Right lobe of liver (tissue), 6 donors: Measurements from ENCODE around the gene CNTNAP5. TPM values are rescaled to one million over a fixed set of nuclear protein-coding genes. Genes with fewer than 3 reads are reported as not detected.

Experiments used
- ATAC-seq, 4 donors: fragments of 200-7000 bp; cut with Tn5 transposase; one replicate each; pipeline ENCODE4 v1.9.1; 2020; ENCODE audit warnings: mild to moderate bottlenecking in 4 of 4, moderate library complexity in 4 of 4
- DNase-seq, 3 donors: peaks; one replicate each; pipeline ENCODE4 v3.0.0-alpha.2; 2020
- H3K27ac ChIP-seq, 3 donors: fragments of 200-600 bp; one replicate each; pipeline ENCODE4 v1.8.0; 2022
- H3K27me3 ChIP-seq, 2 donors: fragments of 200-600 bp; one replicate each; pipeline ENCODE4 v1.8.0; 2022
- H3K36me3 ChIP-seq, 4 donors: fragments of 200-600 bp; sonication (generic) in 1 of 4; one replicate each; pipeline versions ENCODE4 v1.5.1 to v1.8.0; 2017 to 2022; ENCODE audit warnings: control low read depth in 1 of 4
- H3K4me1 ChIP-seq, 4 donors: fragments of 200-600 bp; sonication (generic) in 1 of 4; one replicate each; pipeline versions ENCODE4 v1.5.1 to v1.8.0; 2017 to 2022; ENCODE audit warnings: control low read depth in 1 of 4
- H3K4me3 ChIP-seq, 3 donors: fragments of 200-600 bp; one replicate each; pipeline ENCODE4 v1.8.0; 2022
- H3K9me3 ChIP-seq, 4 donors: fragments of 200-600 bp; sonication (generic) in 1 of 4; one replicate each; pipeline versions ENCODE4 v1.5.1 to v1.8.0; 2017 to 2022; ENCODE audit warnings: control low read depth in 1 of 4
- CTCF ChIP-seq, 4 donors: fragments of 200-600 bp in 3 of 4; fragments of 450-650 bp in 1 of 4; IDR thresholded peaks; one replicate each; pipeline versions ENCODE4 v1.5.1 to v1.8.0; 2016 to 2022; ENCODE audit warnings: antibody characterized with exemption in 4 of 4, mild to moderate bottlenecking in 2 of 4
- POLR2A ChIP-seq: fragments of 450-650 bp; IDR thresholded peaks from one replicate; pipeline ENCODE4 v1.6.1; 2017; ENCODE audit warnings: antibody characterized with exemption, mild to moderate bottlenecking
- WGBS: methylation state at CpG from one replicate; pipeline ENCODE4 v1.1.6; 2018; ENCODE audit warnings: low coverage, low lambda C conversion rate; ENCODE audit not compliant: insufficient coverage; ENCODE audit errors: missing lambda C conversion rate; 5-methylcytosine and 5-hydroxymethylcytosine counted together
- intact Hi-C, 2 donors: fragments of 100-400 bp; cut with DNase I; formaldehyde crosslinking; loops; one replicate each; pipeline versions ENCODE4 v1.11.2 to v1.14.1; 2022
- total RNA-seq, 6 experiments: library from RNA; depleted of rRNA in 2 of 6; stranded (reverse); fragments of >200 nt in 2 of 6; fragmentation: NEBNext Ultra II Directional in 3 of 6; extraction: Animal tissue kit (Norgen Biotek cat#: 25700) in 3 of 6; gene quantifications; one replicate each; pipeline versions ENCODE4 v1.1.0 to v1.2.4, GENCODE V29; 2016 to 2023
- donor health status: DM: no; HTN: yes; CAD: no.
- donor health status: DM: no; HTN: no; CAD: no.
- donor health status: DM: no; HTN: no; CAD: no.
- donor health status: DM: no; HTN: yes; CAD: no.
- donor health status: DM: no; HTN: yes; CAD: no.

The CNTNAP5 gene
- total RNA-seq, 6 experiments from 2014 or later: not detected

DNA sequence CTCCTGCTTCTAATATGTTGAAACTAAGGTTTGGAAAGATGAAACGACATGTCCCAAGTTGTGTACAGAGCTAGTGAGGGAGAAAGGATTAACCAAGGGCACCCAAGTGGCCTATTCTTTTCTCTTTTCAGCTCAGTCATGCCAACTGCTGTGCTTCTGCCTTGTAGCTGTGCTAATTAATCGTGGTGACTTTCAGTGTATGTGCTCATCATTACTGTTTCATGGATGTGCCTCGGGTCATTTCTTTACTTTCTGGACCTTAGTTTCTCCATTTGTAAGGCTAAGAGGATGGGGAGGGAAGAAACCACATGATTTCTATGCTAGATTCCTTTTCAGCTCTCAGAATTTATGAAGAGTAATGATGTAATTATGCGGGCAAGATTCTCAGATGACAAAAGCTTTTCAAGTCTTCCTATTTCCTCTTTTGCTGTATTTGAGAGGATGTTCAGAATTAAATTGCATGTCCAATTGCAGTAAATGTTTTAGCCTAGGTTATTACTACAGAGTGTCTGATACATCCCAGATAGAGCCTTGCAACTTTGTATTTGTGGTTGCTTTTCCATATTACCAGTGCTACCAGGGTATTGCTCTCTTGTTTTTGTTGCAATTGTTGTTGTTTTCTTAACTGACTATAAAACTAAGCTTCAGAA lies 621.2 kb downstream of the CNTNAP5 start:
- intact Hi-C loops: no loop called here
- no peak overlapping the region for H3K4me3 ChIP-seq
- no peaks in the 10 kb centered on the region for H3K9me3 ChIP-seq
- H3K36me3 ChIP-seq: no peaks in the 10 kb centered on the region
- no peak for ATAC-seq
- no peak for DNase-seq
- no peak overlapping the region for H3K27ac ChIP-seq
- H3K4me1 ChIP-seq: peaks cover 0 to 10% (median 0%) of the 10 kb centered on the region in 4 donors
- H3K27me3 ChIP-seq: no peaks in the 10 kb centered on the region
- TF ChIP-seq POLR2A (no peak), CTCF (IDR thresholded peaks at IDR 0.05) (no peak)
- 48% methylated on average over 4 of the region's 4 CpGs for WGBS

- intact Hi-C loops: no loop called here
- no peak for DNase-seq
- no peak for TF ChIP-seq POLR2A
- no peak for TF ChIP-seq CTCF (IDR thresholded peaks at IDR 0.05)
- Histone ChIP-seq H3K27ac (no peak overlapping the region), H3K27me3 (no peaks in the 10 kb centered on the region), H3K4me1 (peaks cover 0 to 10% (median 0%) of the 10 kb centered on the region in 4 donors), H3K4me3 (no peak overlapping the region), H3K36me3 (no peaks in the 10 kb centered on the region), H3K9me3 (no peaks in the 10 kb centered on the region)
- ATAC-seq: peak; percentile 51 to 95 (median 88)
- 28% methylated on average over 3 of the region's 3 CpGs for WGBS
These were observed 622.2 kb downstream of the CNTNAP5 start for GRCh38 chr2:124647245-124647644.

GRCh38 chr2:124647663-124648062 lies 622.6 kb downstream of the CNTNAP5 start:
- Histone ChIP-seq H3K4me3 (no peak overlapping the region), H3K27ac (no peak overlapping the region), H3K4me1 (peaks cover 0 to 10% (median 0%) of the 10 kb centered on the region in 4 donors), H3K9me3 (no peaks in the 10 kb centered on the region), H3K36me3 (no peaks in the 10 kb centered on the region), H3K27me3 (no peaks in the 10 kb centered on the region)
- intact Hi-C loops: no loop called here
- TF ChIP-seq POLR2A (no peak), CTCF (IDR thresholded peaks at IDR 0.05) (no peak)
- WGBS: 14% methylated on average over 1 of the region's 12 CpGs
- ATAC-seq (peak in 1 of 4 donors; percentile 23), DNase-seq (no peak)

DNA sequence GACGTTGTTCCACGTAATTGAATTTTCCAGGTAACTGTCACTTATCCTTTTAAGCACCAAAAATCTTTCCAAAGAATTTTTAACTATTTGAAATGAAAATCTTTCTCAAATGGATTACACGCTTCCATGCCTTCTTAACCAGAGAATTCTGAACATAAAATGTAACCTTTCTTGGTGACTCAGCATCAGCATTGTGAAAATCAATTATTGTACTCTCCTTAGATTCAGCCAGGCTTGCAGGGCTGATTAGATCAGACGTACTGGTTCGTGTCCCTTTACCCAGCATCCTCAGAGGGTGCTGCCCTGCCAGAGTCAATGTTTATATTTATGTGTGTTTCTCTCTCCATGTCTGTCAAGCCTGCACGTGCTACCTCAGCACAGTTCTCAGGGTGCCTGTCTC lies 623.9 kb downstream of the CNTNAP5 start:
- no peak overlapping the region for H3K4me3 ChIP-seq
- peaks cover 0 to 10% (median 0%) of the 10 kb centered on the region in 4 donors for H3K4me1 ChIP-seq
- H3K9me3 ChIP-seq: no peaks in the 10 kb centered on the region
- TF ChIP-seq POLR2A (no peak), CTCF (IDR thresholded peaks at IDR 0.05) (no peak)
- no peaks in the 10 kb centered on the region for H3K36me3 ChIP-seq
- 64% methylated on average over 6 of the region's 6 CpGs for WGBS
- intact Hi-C loops: no loop called here
- no peak overlapping the region for H3K27ac ChIP-seq
- ATAC-seq (no peak), DNase-seq (no peak)
- H3K27me3 ChIP-seq: no peaks in the 10 kb centered on the region
